NCI-H345 treated with DMSO at 0.1 percent for 48 hours (cell line): ENCODE measurements around the gene USP9Y.
"Not testable (repeated sequence)": the region's sequence is repeated elsewhere in the genome, so short reads cannot be mapped to it uniquely, and the experiment has no call there.

Experiments used
- DNase-seq: peaks from one replicate; lab custom pipeline; 2025; ENCODE audit not compliant: unreplicated experiment; lab: John Stamatoyannopoulos, UW

Gene USP9Y, protein sequence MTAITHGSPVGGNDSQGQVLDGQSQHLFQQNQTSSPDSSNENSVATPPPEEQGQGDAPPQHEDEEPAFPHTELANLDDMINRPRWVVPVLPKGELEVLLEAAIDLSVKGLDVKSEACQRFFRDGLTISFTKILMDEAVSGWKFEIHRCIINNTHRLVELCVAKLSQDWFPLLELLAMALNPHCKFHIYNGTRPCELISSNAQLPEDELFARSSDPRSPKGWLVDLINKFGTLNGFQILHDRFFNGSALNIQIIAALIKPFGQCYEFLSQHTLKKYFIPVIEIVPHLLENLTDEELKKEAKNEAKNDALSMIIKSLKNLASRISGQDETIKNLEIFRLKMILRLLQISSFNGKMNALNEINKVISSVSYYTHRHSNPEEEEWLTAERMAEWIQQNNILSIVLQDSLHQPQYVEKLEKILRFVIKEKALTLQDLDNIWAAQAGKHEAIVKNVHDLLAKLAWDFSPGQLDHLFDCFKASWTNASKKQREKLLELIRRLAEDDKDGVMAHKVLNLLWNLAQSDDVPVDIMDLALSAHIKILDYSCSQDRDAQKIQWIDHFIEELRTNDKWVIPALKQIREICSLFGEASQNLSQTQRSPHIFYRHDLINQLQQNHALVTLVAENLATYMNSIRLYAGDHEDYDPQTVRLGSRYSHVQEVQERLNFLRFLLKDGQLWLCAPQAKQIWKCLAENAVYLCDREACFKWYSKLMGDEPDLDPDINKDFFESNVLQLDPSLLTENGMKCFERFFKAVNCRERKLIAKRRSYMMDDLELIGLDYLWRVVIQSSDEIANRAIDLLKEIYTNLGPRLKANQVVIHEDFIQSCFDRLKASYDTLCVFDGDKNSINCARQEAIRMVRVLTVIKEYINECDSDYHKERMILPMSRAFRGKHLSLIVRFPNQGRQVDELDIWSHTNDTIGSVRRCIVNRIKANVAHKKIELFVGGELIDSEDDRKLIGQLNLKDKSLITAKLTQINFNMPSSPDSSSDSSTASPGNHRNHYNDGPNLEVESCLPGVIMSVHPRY (N-terminal part only)

GRCh38 chrY:12701181-12701695 lies at the start of gene USP9Y:
Gene USP9Y (plus strand): TSS chrY:12701231. CDS start chrY:12709448, 8,217 bp downstream.
- no peak for DNase-seq

DNA sequence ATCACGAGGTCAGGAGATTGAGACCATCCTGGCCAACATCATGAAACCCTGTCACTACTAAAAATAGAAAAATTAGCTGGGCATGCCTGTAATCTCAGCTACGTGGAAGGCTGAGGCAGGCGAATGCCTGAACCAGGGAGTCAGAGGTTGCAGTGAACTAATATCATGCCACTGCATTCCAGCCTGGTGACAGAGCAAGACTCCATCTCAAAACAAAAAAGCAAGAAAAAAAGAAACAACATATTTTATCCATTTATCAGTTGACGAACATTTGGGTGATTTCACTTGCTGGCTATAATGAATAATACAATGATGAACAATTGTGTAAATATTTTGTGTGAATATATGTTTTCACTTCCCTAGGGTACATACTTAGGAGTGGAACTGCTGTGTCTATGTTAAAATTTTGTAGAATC lies 49.4 kb upstream of the USP9Y start:
- DNase-seq, result no peak

GRCh38 chrY:12661745-12662681 lies 39.0 kb upstream of the USP9Y start:
- DNase-seq, result no peak

GRCh38 chrY:12662745-12663591 lies 38.1 kb upstream of the USP9Y start:
- no peak for DNase-seq

DNA sequence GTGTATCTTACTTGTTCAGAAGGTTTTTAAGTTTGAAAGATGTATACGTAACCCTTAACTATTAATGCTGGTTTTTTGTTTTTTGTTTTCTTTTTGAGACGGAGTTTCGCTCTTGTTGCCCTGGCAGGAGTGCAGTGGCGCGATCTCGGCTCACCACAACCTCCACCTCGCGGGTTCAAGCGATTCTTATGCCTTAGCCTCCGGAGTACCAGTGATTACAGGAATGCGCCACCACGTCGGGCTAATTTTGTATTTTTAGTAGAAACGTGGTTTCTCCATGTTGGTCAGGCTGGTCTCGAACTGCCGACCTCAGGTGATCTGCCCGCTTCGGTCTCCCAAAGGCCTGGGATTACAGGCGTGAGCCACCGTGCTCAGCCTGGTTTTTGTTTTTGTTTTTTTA lies 37.2 kb upstream of the USP9Y start:
- not testable (repeated sequence) for DNase-seq

GRCh38 chrY:12678111-12678510 lies 22.9 kb upstream of the USP9Y start:
- DNase-seq, result no peak

DNA sequence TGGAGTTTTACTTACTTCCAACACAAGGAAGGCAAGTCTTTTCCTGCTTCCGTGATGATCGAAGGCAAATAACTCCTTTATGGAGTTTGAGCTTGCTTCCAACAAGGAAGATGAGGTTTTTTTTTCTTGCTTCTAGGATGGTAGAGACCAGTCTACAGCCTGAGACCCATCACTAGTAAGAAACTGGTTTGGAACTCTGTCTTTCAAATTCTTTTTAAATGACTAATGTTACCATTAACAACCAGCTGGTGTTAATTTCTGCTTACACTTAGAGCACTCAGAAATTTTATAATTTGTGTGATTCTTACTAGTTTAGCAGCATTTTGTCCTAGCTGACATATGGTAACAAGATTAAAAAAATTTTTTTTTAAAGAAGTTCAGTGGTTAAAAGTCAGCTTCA lies 19.5 kb upstream of the USP9Y start:
- no peak for DNase-seq

- no peak for DNase-seq
Observed at GRCh38 chrY:12688337-12688736, 12.7 kb upstream of the USP9Y start.

GRCh38 chrY:12700087-12700486 lies 944 bp upstream of the USP9Y start:
- DNase-seq, result no peak

GRCh38 chrY:12702174-12702573 lies 1.1 kb downstream of the USP9Y start:
- no peak for DNase-seq

DNA sequence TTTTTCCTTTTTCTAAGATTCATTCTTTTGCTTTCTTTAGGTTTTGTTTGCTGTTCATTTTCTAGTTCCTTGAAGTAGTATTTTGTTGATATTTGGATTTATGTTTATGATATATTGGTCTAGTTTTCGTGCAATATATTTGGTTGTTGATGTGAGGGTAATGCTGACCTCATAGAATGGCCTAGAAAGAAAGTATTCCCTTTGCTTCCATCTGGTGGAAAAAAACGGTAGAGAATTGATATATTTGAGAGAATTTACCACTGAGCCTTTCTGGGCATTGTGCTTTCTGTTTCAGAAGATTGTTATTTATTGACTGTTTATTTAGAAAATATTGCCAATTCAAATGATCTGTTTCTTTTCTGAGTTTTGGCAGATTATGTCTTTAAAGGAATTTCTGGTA lies 9.4 kb downstream of the USP9Y start:
- no peak for DNase-seq

- DNase-seq, result no peak
Observed at GRCh38 chrY:12715376-12715775, 14.3 kb downstream of the USP9Y start.

- DNase-seq, result no peak
Observed at GRCh38 chrY:12729746-12730145, 28.7 kb downstream of the USP9Y start.

GRCh38 chrY:12733625-12734024 lies 32.6 kb downstream of the USP9Y start:
- no peak for DNase-seq

- DNase-seq, result no peak
Observed at GRCh38 chrY:12734051-12734450, 33.0 kb downstream of the USP9Y start.

GRCh38 chrY:12741414-12741813 lies 40.4 kb downstream of the USP9Y start:
- no peak for DNase-seq

- DNase-seq, result no peak
Observed at GRCh38 chrY:12742725-12743124, 41.7 kb downstream of the USP9Y start.

GRCh38 chrY:12744091-12744490 lies 43.1 kb downstream of the USP9Y start:
- DNase-seq, result no peak

DNA sequence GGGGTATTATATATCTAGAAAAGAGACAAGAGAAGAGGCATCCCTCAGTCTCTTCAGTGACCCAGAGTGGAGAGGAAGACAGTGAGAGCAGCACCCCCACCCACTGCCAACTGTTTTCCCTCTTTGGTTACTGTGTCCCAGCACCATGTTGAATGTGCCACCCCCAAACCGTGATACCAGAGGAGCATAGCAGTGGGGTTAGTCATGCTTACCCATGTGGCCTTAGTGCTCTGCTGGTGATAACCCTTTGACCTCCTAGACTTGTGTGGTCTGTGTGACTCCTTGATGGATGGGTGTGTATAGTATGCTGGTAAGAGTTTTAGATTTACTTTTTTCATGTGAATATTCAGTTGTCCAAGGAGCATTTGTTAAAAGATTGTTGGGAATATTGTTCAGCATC lies 48.3 kb downstream of the USP9Y start:
- DNase-seq, result no peak

DNA sequence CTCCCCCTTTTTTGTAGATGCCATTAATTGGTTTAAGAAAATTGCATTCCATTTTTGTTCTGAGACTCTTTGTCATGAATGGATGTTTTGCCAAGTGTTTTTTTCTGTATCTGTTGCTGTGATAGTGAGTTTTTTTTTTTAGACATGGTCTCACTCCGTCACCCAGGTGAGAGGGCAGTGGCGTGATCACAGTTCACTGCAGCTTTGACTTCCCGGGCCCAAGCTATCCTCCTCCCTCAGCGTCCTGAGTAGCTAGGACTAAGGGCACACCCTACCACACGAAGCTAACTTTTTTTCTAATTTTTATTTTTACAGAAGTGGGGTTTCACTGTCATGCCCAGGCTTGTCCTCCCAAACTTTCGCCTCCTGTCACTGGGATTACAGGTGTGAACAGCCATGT lies 51.8 kb downstream of the USP9Y start:
- DNase-seq, result no peak
